Adrenal gland (tissue), 12 donors: ENCODE measurements around the gene WASHC4. TPM values are rescaled to one million over a fixed set of nuclear protein-coding genes. Genes with fewer than 3 reads are reported as not detected.

Experiments
- DNase-seq, 7 donors: peaks; one replicate each; pipeline ENCODE4 v3.0.0-alpha.2; 2019 to 2020
- H3K27ac ChIP-seq, 5 donors: fragments of 200-600 bp; sonication (generic) in 4 of 5; 1 replicate in 3 of 5; 2 replicates in 2 of 5; pipeline versions ENCODE4 v1.5.1 to v1.8.0; 2016 to 2020; ENCODE audit warnings: mild to moderate bottlenecking in 1 of 5
- H3K27me3 ChIP-seq: fragments of 200-600 bp; 2 replicates; pipeline ENCODE4 v1.8.0; 2021
- H3K36me3 ChIP-seq, 2 donors: fragments of 200-600 bp; replicated peaks in 1 of 2; 1 replicate in 1 of 2; 2 replicates in 1 of 2; pipeline versions ENCODE4 v1.5.1 to v1.8.0; 2018 to 2022
- H3K4me1 ChIP-seq, 2 donors: fragments of 200-600 bp; replicated peaks in 1 of 2; 1 replicate in 1 of 2; 2 replicates in 1 of 2; pipeline versions ENCODE4 v1.5.1 to v1.8.0; 2018 to 2021
- H3K4me3 ChIP-seq, 4 donors: fragments of 200-600 bp; sonication (generic) in 3 of 4; one replicate each; pipeline ENCODE4 v1.5.1; 2016 to 2018
- H3K9me3 ChIP-seq, 3 donors: fragments of 200-600 bp; sonication (generic) in 1 of 3; replicated peaks in 1 of 3; 1 replicate in 2 of 3; 2 replicates in 1 of 3; pipeline versions ENCODE4 v1.5.1 to v1.8.0; 2016 to 2021
- CTCF ChIP-seq, 6 experiments: fragments of 450-650 bp in 4 of 6; fragments of 200-600 bp in 2 of 6; sonication (generic) in 1 of 6; IDR thresholded peaks; 1 replicate in 5 of 6; 2 replicates in 1 of 6; pipeline versions ENCODE4 v1.5.1 to v1.8.0; 2016 to 2021; ENCODE audit warnings: antibody characterized with exemption in 6 of 6, mild to moderate bottlenecking in 2 of 6, moderate library complexity in 1 of 6
- POLR2A ChIP-seq, 2 donors: fragments of 450-650 bp; IDR thresholded peaks; one replicate each; pipeline ENCODE4 v1.6.1; 2017; ENCODE audit warnings: antibody characterized with exemption in 2 of 2, mild to moderate bottlenecking in 2 of 2, moderate library complexity in 1 of 2
- WGBS, 4 donors: extraction: QIAGEN DNeasy Blood & Tissue Kit in 2 of 4; methylation state at CpG; one replicate each; pipeline versions ENCODE4 v1.1.5 to v1.1.7; 2013 to 2017; 5-methylcytosine and 5-hydroxymethylcytosine counted together
- intact Hi-C, 2 donors: fragments of 100-400 bp; cut with DNase I; formaldehyde crosslinking; loops; one replicate each; pipeline versions ENCODE4 v1.14.1 to v1.15.0; 2022 to 2023
- polyA plus RNA-seq, 3 donors: library from polyadenylated mRNA; stranded (reverse); fragments of 200-250 nt in 2 of 3; fragments of 350-450 nt in 1 of 3; fragmentation: Illumina TruSeq in 1 of 3; extraction: RNeasy Lipid Tissue Mini Kit (QIAGEN cat#74804) in 1 of 3; gene quantifications; one replicate each; pipeline ENCODE4 v1.2.3, GENCODE V29; 2013 to 2014
- total RNA-seq, 9 donors: library from RNA; depleted of rRNA in 4 of 9; stranded (reverse); fragments of >200 nt in 4 of 9; fragments of 120-200 nt in 1 of 9; fragmentation: NEBNext Ultra II Directional in 1 of 9; extraction: Animal tissue kit (Norgen Biotek cat#: 25700) in 1 of 9; gene quantifications; one replicate each; pipeline versions ENCODE4 v1.1.0 to v1.2.4, GENCODE V29; 2013 to 2023
- donor health status: healthy with polysubstance abuse.
- donor health status: Bipolar disorder and iron deficiency.
- donor health status: DM: yes; HTN: yes; CAD: no.
- donor health status: DM: no; HTN: no; CAD: no.
- donor health status: DM: no; HTN: no; CAD: no.
- donor health status: DM: yes; HTN: yes; CAD: no.

Gene WASHC4
- total and polyA plus RNA-seq, 12 donors = 17.8 to 90.6 (median 52.8) TPM

GRCh38 chr12:105072888-105073488 lies 34.5 kb upstream of the WASHC4 start:
- no peak overlapping the region for H3K4me3 ChIP-seq
- no peaks in the 10 kb centered on the region for H3K36me3 ChIP-seq
- no peaks in the 10 kb centered on the region for H3K27me3 ChIP-seq
- H3K27ac ChIP-seq = no peak overlapping the region
- no peaks in the 10 kb centered on the region for H3K9me3 ChIP-seq
- intact Hi-C loops = no loop called here
- 74 to 85% (median 79%) methylated on average over 6 of the region's 6 CpGs for WGBS, 4 donors
- H3K4me1 ChIP-seq = no peaks in the 10 kb centered on the region
- no peak for TF ChIP-seq CTCF (IDR thresholded peaks at IDR 0.05)
- TF ChIP-seq POLR2A (IDR thresholded peaks at IDR 0.05) = no peak
- no peak for DNase-seq

- intact Hi-C loops = no loop called here
- DNase-seq = no peak
- Histone ChIP-seq H3K4me3 (no peak overlapping the region), H3K9me3 (no peaks in the 10 kb centered on the region), H3K27me3 (no peaks in the 10 kb centered on the region), H3K36me3 (no peaks in the 10 kb centered on the region), H3K4me1 (no peaks in the 10 kb centered on the region), H3K27ac (no peak overlapping the region)
- 85 to 100% (median 95%) methylated on average over 1 of the region's 1 CpG for WGBS, 4 donors
- TF ChIP-seq POLR2A (IDR thresholded peaks at IDR 0.05) (no peak), CTCF (IDR thresholded peaks at IDR 0.05) (no peak)
Measured at GRCh38 chr12:105076098-105076497, 31.4 kb upstream of the WASHC4 start.

GRCh38 chr12:105076913-105077312 lies 30.6 kb upstream of the WASHC4 start:
- Histone ChIP-seq H3K27ac (no peak overlapping the region), H3K4me1 (no peaks in the 10 kb centered on the region), H3K27me3 (no peaks in the 10 kb centered on the region), H3K9me3 (no peaks in the 10 kb centered on the region), H3K4me3 (no peak overlapping the region), H3K36me3 (no peaks in the 10 kb centered on the region)
- WGBS, 4 donors = 83 to 88% (median 86%) methylated on average over 3 of the region's 3 CpGs
- DNase-seq = no peak
- intact Hi-C loops = no loop called here
- TF ChIP-seq CTCF (IDR thresholded peaks at IDR 0.05) = no peak
- TF ChIP-seq POLR2A (IDR thresholded peaks at IDR 0.05) = no peak

- WGBS, 4 donors = 74 to 86% (median 80%) methylated on average over 7 of the region's 7 CpGs
- Histone ChIP-seq H3K27me3 (no peaks in the 10 kb centered on the region), H3K4me3 (no peak overlapping the region), H3K9me3 (no peaks in the 10 kb centered on the region), H3K27ac (no peak overlapping the region), H3K4me1 (no peaks in the 10 kb centered on the region), H3K36me3 (no peaks in the 10 kb centered on the region)
- DNase-seq = no peak
- intact Hi-C loops = no loop called here
- TF ChIP-seq CTCF (IDR thresholded peaks at IDR 0.05) (no peak), POLR2A (IDR thresholded peaks at IDR 0.05) (no peak)
Measured at GRCh38 chr12:105077435-105077834, 30.1 kb upstream of the WASHC4 start.
